OCI-LY7 (cell line): ENCODE data around the gene C10orf143.

ENCODE experiments used
- EZH2phosphoT487 ChIP-seq: fragments of 200-600 bp; sonication (generic); IDR thresholded peaks from 2 replicates; pipeline ENCODE4 v1.6.1; 2018; ENCODE audit warnings: low read depth, borderline replicate concordance, mild to moderate bottlenecking, mixed run types, antibody characterized with exemption, low read length, moderate library complexity, mixed read lengths
- TF ChIP-seq, protein P1 (sequence below): fragments of 200-600 bp; sonication (generic); conservative IDR thresholded peaks from 2 replicates; pipeline ENCODE4 v1.5.1; 2014; ENCODE audit warnings: mild to moderate bottlenecking, antibody characterized with exemption, low read length, moderate library complexity, mixed read lengths

DNA sequence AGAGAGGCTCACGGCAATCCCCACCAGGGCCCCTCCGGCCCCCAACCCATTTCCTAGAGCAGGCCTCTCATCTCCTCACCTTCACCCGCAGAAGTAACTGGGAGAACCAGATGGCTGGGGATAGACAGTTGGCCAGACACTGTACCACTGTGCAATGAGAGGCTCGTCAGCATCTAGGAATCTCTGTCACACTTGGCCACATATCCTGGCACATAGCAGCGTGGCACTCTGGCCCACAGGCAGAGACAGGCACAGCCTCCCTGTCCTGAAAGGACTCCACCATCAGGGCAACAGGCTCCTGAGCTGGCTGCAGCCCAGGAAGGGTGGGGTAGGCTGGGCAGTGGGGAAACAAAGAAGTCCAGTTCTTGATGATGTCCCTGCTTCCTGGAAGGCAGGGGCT lies 45.8 kb downstream of the C10orf143 start:
- TF ChIP-seq, protein P1, sequence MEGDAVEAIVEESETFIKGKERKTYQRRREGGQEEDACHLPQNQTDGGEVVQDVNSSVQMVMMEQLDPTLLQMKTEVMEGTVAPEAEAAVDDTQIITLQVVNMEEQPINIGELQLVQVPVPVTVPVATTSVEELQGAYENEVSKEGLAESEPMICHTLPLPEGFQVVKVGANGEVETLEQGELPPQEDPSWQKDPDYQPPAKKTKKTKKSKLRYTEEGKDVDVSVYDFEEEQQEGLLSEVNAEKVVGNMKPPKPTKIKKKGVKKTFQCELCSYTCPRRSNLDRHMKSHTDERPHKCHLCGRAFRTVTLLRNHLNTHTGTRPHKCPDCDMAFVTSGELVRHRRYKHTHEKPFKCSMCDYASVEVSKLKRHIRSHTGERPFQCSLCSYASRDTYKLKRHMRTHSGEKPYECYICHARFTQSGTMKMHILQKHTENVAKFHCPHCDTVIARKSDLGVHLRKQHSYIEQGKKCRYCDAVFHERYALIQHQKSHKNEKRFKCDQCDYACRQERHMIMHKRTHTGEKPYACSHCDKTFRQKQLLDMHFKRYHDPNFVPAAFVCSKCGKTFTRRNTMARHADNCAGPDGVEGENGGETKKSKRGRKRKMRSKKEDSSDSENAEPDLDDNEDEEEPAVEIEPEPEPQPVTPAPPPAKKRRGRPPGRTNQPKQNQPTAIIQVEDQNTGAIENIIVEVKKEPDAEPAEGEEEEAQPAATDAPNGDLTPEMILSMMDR: no peak
- TF ChIP-seq EZH2phosphoT487: no peak
